ENCODE measurements around the gene ZBTB20. TPM values are rescaled to one million over a fixed set of nuclear protein-coding genes. Genes with fewer than 3 reads are reported as not detected.

Gene ZBTB20
- polyA plus RNA-seq, 1 donor = 1.1 TPM

DNA sequence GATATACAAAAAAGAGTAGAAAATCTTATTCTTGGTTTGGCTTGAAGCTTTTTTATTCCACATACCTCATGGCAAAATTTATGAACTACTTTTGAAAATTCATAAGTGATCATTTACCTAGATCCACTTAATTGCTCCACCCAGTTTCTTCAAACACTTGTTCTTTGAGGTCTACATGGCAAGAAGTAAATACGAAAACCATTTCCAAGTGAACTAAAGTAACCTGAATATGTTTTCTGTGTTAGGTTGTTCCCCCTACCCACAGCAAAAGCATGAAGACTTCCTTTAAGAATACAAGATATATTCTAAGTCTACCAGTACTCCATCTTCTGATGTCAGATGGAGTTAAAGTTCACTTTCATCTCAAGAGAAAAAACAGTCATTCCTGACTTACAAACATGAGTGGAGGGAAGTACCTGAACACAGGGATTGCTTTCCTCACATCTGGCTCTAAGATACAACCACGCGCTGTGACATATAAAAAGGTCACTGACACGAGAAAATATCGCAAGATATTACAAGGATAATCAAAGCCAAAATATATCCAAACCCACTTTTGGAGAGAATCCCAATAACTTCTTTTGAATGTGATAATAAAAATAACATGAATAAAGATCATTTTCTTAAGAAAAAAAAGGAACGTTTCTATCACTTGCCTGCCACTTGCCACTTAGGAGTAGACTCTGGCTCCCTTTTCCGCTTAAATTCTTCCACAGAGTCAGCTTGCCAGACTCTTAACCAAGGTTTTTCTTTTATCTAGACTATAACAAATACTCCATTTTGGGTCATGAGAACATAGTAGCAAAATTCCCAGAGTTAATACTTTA, 428.8 kb downstream of the ZBTB20 start:
- Histone ChIP-seq H3K9me3 (ENCODE audit: control insufficient read depth, low read depth, low read length) (no peaks in the 10 kb centered on the region), H3K27ac (ENCODE audit: low read length) (peak overlapping the region; percentile 64), H3K4me1 (ENCODE audit: control insufficient read depth, insufficient read depth, low read length) (peaks cover 26% of the 10 kb centered on the region), H3K27me3 (ENCODE audit: control insufficient read depth, insufficient read depth, low read length) (no peaks in the 10 kb centered on the region), H3K4me3 (ENCODE audit: low read length) (peak overlapping the region; percentile 3), H3K36me3 (ENCODE audit: control insufficient read depth, insufficient read depth, low read length) (no peaks in the 10 kb centered on the region)
- DNase-seq = peak in 1 of 2 donors; percentile 47
- 50% methylated on average over 2 of the region's 7 CpGs for WGBS (ENCODE audit: insufficient coverage, low lambda C conversion rate)

GRCh38 chr3:114716916-114717315, 430.2 kb downstream of the ZBTB20 start:
- no peak overlapping the region for H3K4me3 ChIP-seq (ENCODE audit: low read length)
- no peak overlapping the region for H3K27ac ChIP-seq (ENCODE audit: low read length)
- H3K27me3 ChIP-seq (ENCODE audit: control insufficient read depth, insufficient read depth, low read length) = no peaks in the 10 kb centered on the region
- no peaks in the 10 kb centered on the region for H3K36me3 ChIP-seq (ENCODE audit: control insufficient read depth, insufficient read depth, low read length)
- no peaks in the 10 kb centered on the region for H3K9me3 ChIP-seq (ENCODE audit: control insufficient read depth, low read depth, low read length)
- peaks cover 26% of the 10 kb centered on the region for H3K4me1 ChIP-seq (ENCODE audit: control insufficient read depth, insufficient read depth, low read length)
- DNase-seq = peak in 1 of 2 donors; percentile 14

GRCh38 chr3:114716126-114716525, 431.0 kb downstream of the ZBTB20 start:
- DNase-seq = no peak
- H3K27ac ChIP-seq (ENCODE audit: low read length) = no peak overlapping the region
- no peak overlapping the region for H3K4me3 ChIP-seq (ENCODE audit: low read length)
- H3K36me3 ChIP-seq (ENCODE audit: control insufficient read depth, insufficient read depth, low read length) = no peaks in the 10 kb centered on the region
- WGBS (ENCODE audit: insufficient coverage, low lambda C conversion rate) = 84% methylated on average over 3 of the region's 5 CpGs
- H3K4me1 ChIP-seq (ENCODE audit: control insufficient read depth, insufficient read depth, low read length) = peaks cover 26% of the 10 kb centered on the region
- no peaks in the 10 kb centered on the region for H3K9me3 ChIP-seq (ENCODE audit: control insufficient read depth, low read depth, low read length)
- H3K27me3 ChIP-seq (ENCODE audit: control insufficient read depth, insufficient read depth, low read length) = no peaks in the 10 kb centered on the region

- DNase-seq = peak in 1 of 2 donors; percentile 65
- H3K4me3 ChIP-seq (ENCODE audit: low read length) = no peak overlapping the region
- H3K4me1 ChIP-seq (ENCODE audit: control insufficient read depth, insufficient read depth, low read length) = peaks cover 26% of the 10 kb centered on the region
- H3K27me3 ChIP-seq (ENCODE audit: control insufficient read depth, insufficient read depth, low read length) = no peaks in the 10 kb centered on the region
- H3K9me3 ChIP-seq (ENCODE audit: control insufficient read depth, low read depth, low read length) = no peaks in the 10 kb centered on the region
- 54% methylated on average over 4 of the region's 7 CpGs for WGBS (ENCODE audit: insufficient coverage, low lambda C conversion rate)
- H3K36me3 ChIP-seq (ENCODE audit: control insufficient read depth, insufficient read depth, low read length) = no peaks in the 10 kb centered on the region
- peak overlapping the region; percentile 29 for H3K27ac ChIP-seq (ENCODE audit: low read length)
These were observed 432.1 kb downstream of the ZBTB20 start for GRCh38 chr3:114714957-114715460.

DNA sequence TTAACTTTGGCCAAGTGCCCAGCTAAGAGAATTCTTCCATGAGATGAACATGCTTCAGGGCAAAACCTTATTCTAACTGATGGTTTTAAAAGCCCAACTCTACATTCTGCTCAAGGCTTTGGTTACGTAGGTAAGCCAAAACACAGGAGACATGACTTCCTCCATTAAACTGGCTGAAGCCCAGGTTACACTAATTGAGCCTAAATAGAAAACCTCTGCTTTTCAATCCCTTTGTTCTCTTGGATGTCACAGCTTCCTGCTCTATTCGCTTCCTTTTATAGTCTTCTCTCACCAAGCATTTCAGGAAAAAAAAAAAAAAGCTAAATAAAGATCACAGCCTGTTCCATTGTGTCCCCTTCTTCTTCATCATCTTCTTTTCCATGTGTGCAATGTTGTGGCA, 432.9 kb downstream of the ZBTB20 start:
- Histone ChIP-seq H3K9me3 (ENCODE audit: control insufficient read depth, low read depth, low read length) (no peaks in the 10 kb centered on the region), H3K36me3 (ENCODE audit: control insufficient read depth, insufficient read depth, low read length) (no peaks in the 10 kb centered on the region), H3K4me1 (ENCODE audit: control insufficient read depth, insufficient read depth, low read length) (peaks cover 22% of the 10 kb centered on the region), H3K27me3 (ENCODE audit: control insufficient read depth, insufficient read depth, low read length) (no peaks in the 10 kb centered on the region), H3K27ac (ENCODE audit: low read length) (no peak overlapping the region), H3K4me3 (ENCODE audit: low read length) (no peak overlapping the region)
- DNase-seq = peak in 1 of 2 donors; percentile 9
- no CpG with 5 or more reads among the region's 2 CpGs for WGBS (ENCODE audit: insufficient coverage, low lambda C conversion rate)

- Histone ChIP-seq H3K9me3 (ENCODE audit: control insufficient read depth, low read depth, low read length) (no peaks in the 10 kb centered on the region), H3K27me3 (ENCODE audit: control insufficient read depth, insufficient read depth, low read length) (no peaks in the 10 kb centered on the region), H3K4me3 (ENCODE audit: low read length) (no peak overlapping the region), H3K4me1 (ENCODE audit: control insufficient read depth, insufficient read depth, low read length) (peaks cover 22% of the 10 kb centered on the region), H3K36me3 (ENCODE audit: control insufficient read depth, insufficient read depth, low read length) (no peaks in the 10 kb centered on the region), H3K27ac (ENCODE audit: low read length) (no peak overlapping the region)
- no peak for DNase-seq
- 95% methylated on average over 3 of the region's 9 CpGs for WGBS (ENCODE audit: insufficient coverage, low lambda C conversion rate)
These were observed 434.2 kb downstream of the ZBTB20 start for GRCh38 chr3:114712728-114713492.

DNA sequence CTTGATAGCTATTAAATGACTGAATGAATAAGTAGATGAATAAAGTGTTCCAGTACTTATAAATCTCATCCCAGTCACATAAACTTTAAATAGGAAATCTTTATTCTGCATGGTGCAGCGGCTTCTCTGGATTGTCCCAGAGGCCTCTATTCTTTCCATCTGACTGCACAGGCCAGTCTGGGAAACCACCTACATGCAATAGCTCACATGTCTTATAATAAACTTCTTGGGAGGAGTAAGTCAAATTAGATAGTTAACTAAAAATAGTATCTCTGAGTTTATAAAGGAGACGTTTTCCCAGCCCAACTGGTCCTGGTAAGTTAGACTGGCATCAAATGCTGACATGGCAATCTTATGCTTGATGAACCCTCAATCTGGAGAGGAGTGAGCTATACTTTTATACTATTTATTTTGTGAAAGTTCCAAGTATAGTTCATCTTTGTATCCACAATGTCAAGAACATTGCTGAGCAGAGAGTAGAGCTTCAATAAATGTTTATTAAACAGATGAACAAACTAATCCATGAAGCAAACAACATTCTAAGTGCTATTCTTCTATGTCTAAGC, 435.7 kb downstream of the ZBTB20 start:
- Histone ChIP-seq H3K4me3 (ENCODE audit: low read length) (no peak overlapping the region), H3K27ac (ENCODE audit: low read length) (no peak overlapping the region), H3K27me3 (ENCODE audit: control insufficient read depth, insufficient read depth, low read length) (no peaks in the 10 kb centered on the region), H3K9me3 (ENCODE audit: control insufficient read depth, low read depth, low read length) (no peaks in the 10 kb centered on the region), H3K4me1 (ENCODE audit: control insufficient read depth, insufficient read depth, low read length) (peaks cover 22% of the 10 kb centered on the region), H3K36me3 (ENCODE audit: control insufficient read depth, insufficient read depth, low read length) (no peaks in the 10 kb centered on the region)
- 83% methylated on average over 1 of the region's 2 CpGs for WGBS (ENCODE audit: insufficient coverage, low lambda C conversion rate)
- DNase-seq = no peak

DNA sequence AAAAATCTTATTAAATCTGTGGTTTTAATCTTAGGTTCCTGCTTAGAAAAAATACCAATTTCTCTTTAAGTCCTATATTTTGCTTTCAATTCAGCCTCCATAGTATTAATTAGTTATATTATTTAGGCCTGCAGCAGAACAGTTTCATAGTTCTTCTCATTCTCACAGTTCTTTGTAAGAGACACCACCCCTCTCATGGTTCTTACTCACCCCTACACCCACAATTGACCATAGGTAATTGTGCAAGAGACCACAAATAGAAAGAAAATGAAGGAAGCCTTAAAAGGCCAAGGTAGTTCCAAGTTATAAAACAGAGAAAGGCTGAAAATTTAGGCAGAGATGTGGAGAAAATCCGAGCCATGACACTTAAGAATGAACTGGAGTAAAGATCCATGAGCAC, 438.0 kb downstream of the ZBTB20 start:
- no peak for DNase-seq
- no peak overlapping the region for H3K4me3 ChIP-seq (ENCODE audit: low read length)
- WGBS (ENCODE audit: insufficient coverage, low lambda C conversion rate) = no CpG with 5 or more reads among the region's 1 CpG
- no peak overlapping the region for H3K27ac ChIP-seq (ENCODE audit: low read length)
- no peaks in the 10 kb centered on the region for H3K36me3 ChIP-seq (ENCODE audit: control insufficient read depth, insufficient read depth, low read length)
- H3K9me3 ChIP-seq (ENCODE audit: control insufficient read depth, low read depth, low read length) = no peaks in the 10 kb centered on the region
- H3K4me1 ChIP-seq (ENCODE audit: control insufficient read depth, insufficient read depth, low read length) = peaks cover 10% of the 10 kb centered on the region
- no peaks in the 10 kb centered on the region for H3K27me3 ChIP-seq (ENCODE audit: control insufficient read depth, insufficient read depth, low read length)

DNA sequence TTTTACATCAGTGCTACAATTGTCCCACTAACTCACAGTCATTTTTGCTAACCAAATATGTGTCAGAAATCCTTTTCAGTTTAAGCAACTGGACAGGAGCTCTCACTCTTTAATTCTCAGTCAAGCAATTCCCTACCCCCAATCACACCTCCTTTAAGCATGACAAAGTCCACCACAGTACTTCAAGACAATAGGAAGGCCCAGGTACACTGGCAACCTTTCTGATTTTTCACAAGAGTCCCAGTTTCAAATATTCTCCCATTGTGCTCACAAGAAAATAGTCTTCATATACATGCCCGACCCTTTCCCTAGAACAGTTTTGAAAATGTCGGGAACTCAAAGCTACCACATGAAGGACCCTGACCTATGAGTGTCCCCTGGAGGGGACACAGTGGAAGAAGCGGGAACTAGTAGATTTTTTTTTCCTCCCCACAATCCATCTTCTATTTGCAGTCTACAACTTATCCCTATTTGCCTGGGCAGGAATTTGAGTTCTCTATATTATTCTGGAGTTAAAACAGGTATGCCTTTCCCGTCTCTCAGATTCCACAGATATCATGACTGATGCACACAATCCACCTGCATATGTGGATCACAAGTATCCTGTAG, 439.7 kb downstream of the ZBTB20 start:
- 59% methylated on average over 3 of the region's 4 CpGs for WGBS (ENCODE audit: insufficient coverage, low lambda C conversion rate)
- H3K36me3 ChIP-seq (ENCODE audit: control insufficient read depth, insufficient read depth, low read length) = no peaks in the 10 kb centered on the region
- H3K9me3 ChIP-seq (ENCODE audit: control insufficient read depth, low read depth, low read length) = no peaks in the 10 kb centered on the region
- no peak overlapping the region for H3K4me3 ChIP-seq (ENCODE audit: low read length)
- peak in 1 of 2 donors; percentile 50 for DNase-seq
- peaks cover 10% of the 10 kb centered on the region for H3K4me1 ChIP-seq (ENCODE audit: control insufficient read depth, insufficient read depth, low read length)
- no peaks in the 10 kb centered on the region for H3K27me3 ChIP-seq (ENCODE audit: control insufficient read depth, insufficient read depth, low read length)
- no peak overlapping the region for H3K27ac ChIP-seq (ENCODE audit: low read length)

- H3K36me3 ChIP-seq (ENCODE audit: control insufficient read depth, insufficient read depth, low read length) = no peaks in the 10 kb centered on the region
- DNase-seq = peak; percentile 19 to 53
- H3K4me3 ChIP-seq (ENCODE audit: low read length) = no peak overlapping the region
- 14% methylated on average over 2 of the region's 3 CpGs for WGBS (ENCODE audit: insufficient coverage, low lambda C conversion rate)
- no peaks in the 10 kb centered on the region for H3K27me3 ChIP-seq (ENCODE audit: control insufficient read depth, insufficient read depth, low read length)
- H3K4me1 ChIP-seq (ENCODE audit: control insufficient read depth, insufficient read depth, low read length) = peaks cover 10% of the 10 kb centered on the region
- H3K9me3 ChIP-seq (ENCODE audit: control insufficient read depth, low read depth, low read length) = no peaks in the 10 kb centered on the region
- H3K27ac ChIP-seq (ENCODE audit: low read length) = no peak overlapping the region
These were observed 440.4 kb downstream of the ZBTB20 start for GRCh38 chr3:114706591-114707232.
